Neural progenitor cell (in vitro differentiated cells): ENCODE results near the gene CLDN10. TPM values are rescaled to one million over a fixed set of nuclear protein-coding genes. Genes with fewer than 3 reads are reported as not detected.
"Not testable (repeated sequence)": the region's sequence is repeated elsewhere in the genome, so short reads cannot be mapped to it uniquely, and the experiment has no call there.

Source experiments
- DNase-seq: peaks from one replicate; pipeline ENCODE4 v3.0.0-alpha.2; 2016; ENCODE audit warnings: low spot score
- H2AFZ ChIP-seq: fragments of 200-600 bp; sonication (generic); replicated peaks from 2 replicates; pipeline ENCODE4 v1.6.1; 2016; ENCODE audit warnings: antibody characterized with exemption
- H3F3A ChIP-seq: fragments of 200-600 bp; sonication (generic); 2 replicates; pipeline ENCODE4 v1.6.1; 2016; ENCODE audit warnings: antibody characterized with exemption, low read depth
- H3K27ac ChIP-seq: fragments of 200-600 bp; sonication (generic); 2 replicates; pipeline ENCODE4 v1.5.1; 2016; ENCODE audit warnings: mild to moderate bottlenecking
- H3K27me3 ChIP-seq: fragments of 200-600 bp; sonication (generic); 2 replicates; pipeline ENCODE4 v1.6.1; 2016; ENCODE audit warnings: mild to moderate bottlenecking, moderate library complexity
- H3K36me3 ChIP-seq: fragments of 200-600 bp; sonication (generic); 2 replicates; pipeline ENCODE4 v1.5.1; 2016
- H3K4me1 ChIP-seq: fragments of 200-600 bp; sonication (generic); 2 replicates; pipeline ENCODE4 v1.6.1; 2016; ENCODE audit warnings: mixed run types
- H3K4me2 ChIP-seq: fragments of 200-600 bp; sonication (generic); 2 replicates; pipeline ENCODE4 v1.6.1; 2016
- H3K4me3 ChIP-seq: fragments of 200-600 bp; sonication (generic); 2 replicates; pipeline ENCODE4 v1.5.1; 2016
- H3K79me2 ChIP-seq: fragments of 200-600 bp; sonication (generic); 2 replicates; pipeline ENCODE4 v1.6.1; 2016; ENCODE audit warnings: low read depth
- H3K9ac ChIP-seq: fragments of 200-600 bp; sonication (generic); 2 replicates; pipeline ENCODE4 v1.6.1; 2016
- H3K9me3 ChIP-seq: fragments of 200-600 bp; sonication (generic); 2 replicates; pipeline ENCODE4 v1.5.1; 2016; ENCODE audit warnings: low read depth
- H4K20me1 ChIP-seq: fragments of 200-600 bp; sonication (generic); 2 replicates; pipeline ENCODE4 v1.6.1; 2016; ENCODE audit warnings: low read depth
- H3K27ac Mint-ChIP-seq: 3 replicates; pipeline ENCODE4 v1.8.0; 2021; ENCODE audit warnings: mixed read lengths
- H3K27me3 Mint-ChIP-seq: 2 replicates; pipeline ENCODE4 v1.8.0; 2022; ENCODE audit warnings: low read depth, mild to moderate bottlenecking, inconsistent platforms, moderate library complexity, mixed read lengths; ENCODE audit not compliant: insufficient read depth
- H3K36me3 Mint-ChIP-seq: 3 replicates; pipeline ENCODE4 v1.8.0; 2021; ENCODE audit warnings: mixed read lengths
- H3K4me1 Mint-ChIP-seq: 3 replicates; pipeline ENCODE4 v1.8.0; 2021; ENCODE audit warnings: mixed read lengths
- H3K4me3 Mint-ChIP-seq: 3 replicates; pipeline ENCODE4 v1.8.0; 2021; ENCODE audit warnings: mild to moderate bottlenecking, moderate library complexity, mixed read lengths
- H3K9me3 Mint-ChIP-seq: 3 replicates; pipeline ENCODE4 v1.8.0; 2020; ENCODE audit warnings: mixed read lengths
- CTCF ChIP-seq: fragments of 200-600 bp; sonication (generic); IDR thresholded peaks from 2 replicates; pipeline ENCODE4 v1.5.1; 2017; ENCODE audit warnings: antibody characterized with exemption, mild to moderate bottlenecking
- EZH2 ChIP-seq: fragments of 200-600 bp; sonication (generic); IDR thresholded peaks from 2 replicates; pipeline ENCODE4 v1.6.1; 2017; ENCODE audit warnings: antibody characterized with exemption, mild to moderate bottlenecking, moderate library complexity
- EZH2phosphoT487 ChIP-seq: fragments of 200-600 bp; sonication (generic); IDR thresholded peaks from 2 replicates; pipeline ENCODE4 v1.6.1; 2017; ENCODE audit warnings: antibody characterized with exemption
- total RNA-seq: library from RNA; depleted of rRNA; stranded (reverse); fragments of >200 nt; gene quantifications from 2 replicates; pipeline ENCODE4 v1.2.3, GENCODE V29; 2015; ENCODE audit warnings: low replicate concordance

The CLDN10 gene
- total RNA-seq, 1 donor from 2014 or later = 25.5 TPM

DNA sequence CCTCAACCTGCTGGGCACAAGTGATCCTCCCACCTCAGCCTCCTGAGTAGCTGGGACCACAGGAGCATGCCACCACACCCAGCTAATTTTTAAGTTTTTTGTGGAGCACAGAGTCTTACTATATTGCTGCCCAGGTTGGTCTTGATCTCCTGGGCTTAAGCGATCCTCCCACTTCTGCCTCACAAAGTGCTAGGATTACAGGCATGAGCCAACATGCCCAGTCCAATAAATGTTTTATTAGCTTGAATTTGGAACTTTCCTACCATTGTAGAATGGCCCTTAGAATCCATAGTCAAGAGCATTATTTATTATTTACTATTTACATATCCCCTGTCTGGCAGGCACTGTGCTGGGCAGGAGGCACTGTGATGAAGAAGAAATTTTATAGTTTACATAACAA lies 39.6 kb upstream of the CLDN10 start:
- Histone ChIP-seq H3K4me2 (no peak overlapping the region), H3K4me3 (no peak overlapping the region), H3K36me3 (no peaks in the 10 kb centered on the region), H3K9ac (no peak overlapping the region), H2AFZ (no peak overlapping the region), H4K20me1 (no peaks in the 10 kb centered on the region), H3K4me1 (no peaks in the 10 kb centered on the region), H3K79me2 (no peaks in the 10 kb centered on the region), H3K9me3 (no peaks in the 10 kb centered on the region), H3K27ac (no peak overlapping the region), H3K27me3 (no peaks in the 10 kb centered on the region), H3F3A (no peaks in the 10 kb centered on the region)
- no peak for DNase-seq
- no peak overlapping the region for H3K27ac Mint-ChIP-seq
- TF ChIP-seq EZH2 = no peak
- no peak overlapping the region for H3K4me3 Mint-ChIP-seq
- H3K27me3 Mint-ChIP-seq = peaks cover 3% of the 10 kb centered on the region
- no peaks in the 10 kb centered on the region for H3K4me1 Mint-ChIP-seq
- no peaks in the 10 kb centered on the region for H3K9me3 Mint-ChIP-seq
- no peaks in the 10 kb centered on the region for H3K36me3 Mint-ChIP-seq

DNA sequence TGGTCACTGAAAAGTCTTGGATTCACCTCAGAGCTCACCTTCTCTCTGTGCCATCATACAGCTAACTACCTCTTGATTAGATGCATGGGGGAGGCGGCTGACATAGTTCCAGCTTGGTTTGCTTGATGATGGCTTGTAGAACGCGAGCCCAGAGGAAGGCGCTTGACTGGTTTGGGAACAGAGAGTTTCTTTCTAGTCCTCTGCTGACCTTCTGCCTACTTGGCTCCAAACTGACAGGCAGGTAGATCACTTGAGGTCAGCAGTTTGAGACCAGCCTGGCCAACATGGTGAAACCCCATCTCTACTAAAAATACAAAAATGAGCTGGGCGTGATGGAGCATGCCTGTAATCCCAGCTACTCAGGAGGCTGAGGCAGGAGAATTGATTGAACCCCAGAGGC lies 36.9 kb upstream of the CLDN10 start:
- not testable (repeated sequence) for H3K27me3 Mint-ChIP-seq, H3K27me3 ChIP-seq, H3K9ac ChIP-seq, H3K36me3 Mint-ChIP-seq, H3K27ac Mint-ChIP-seq, H3K4me3 Mint-ChIP-seq, H3F3A ChIP-seq, H3K36me3 ChIP-seq, H3K79me2 ChIP-seq, H3K9me3 ChIP-seq, DNase-seq, H4K20me1 ChIP-seq, H3K4me3 ChIP-seq, H3K4me1 ChIP-seq, H3K4me2 ChIP-seq, H3K27ac ChIP-seq, H3K4me1 Mint-ChIP-seq, H3K9me3 Mint-ChIP-seq, H2AFZ ChIP-seq

- H3K79me2 ChIP-seq = no peaks in the 10 kb centered on the region
- H2AFZ ChIP-seq = no peak overlapping the region
- no peaks in the 10 kb centered on the region for H3K4me1 ChIP-seq
- Mint-ChIP-seq H3K27me3 (peaks cover 3% of the 10 kb centered on the region), H3K4me3 (no peak overlapping the region), H3K9me3 (no peaks in the 10 kb centered on the region), H3K4me1 (no peaks in the 10 kb centered on the region), H3K27ac (no peak overlapping the region), H3K36me3 (no peaks in the 10 kb centered on the region)
- no peaks in the 10 kb centered on the region for H3K9me3 ChIP-seq
- no peaks in the 10 kb centered on the region for H4K20me1 ChIP-seq
- no peak overlapping the region for H3K4me2 ChIP-seq
- H3K4me3 ChIP-seq = no peak overlapping the region
- no peak for DNase-seq
- H3K36me3 ChIP-seq = no peaks in the 10 kb centered on the region
- TF ChIP-seq EZH2phosphoT487 = no peak
- TF ChIP-seq EZH2 = no peak
- TF ChIP-seq CTCF = no peak
- H3K9ac ChIP-seq = no peak overlapping the region
- no peaks in the 10 kb centered on the region for H3K27me3 ChIP-seq
- no peaks in the 10 kb centered on the region for H3F3A ChIP-seq
- H3K27ac ChIP-seq = no peak overlapping the region
These were observed 36.5 kb upstream of the CLDN10 start for GRCh38 chr13:95516021-95516420.

- H3K27ac ChIP-seq = no peak overlapping the region
- H3K36me3 ChIP-seq = no peaks in the 10 kb centered on the region
- H3K27me3 ChIP-seq = no peaks in the 10 kb centered on the region
- no peaks in the 10 kb centered on the region for H3F3A ChIP-seq
- TF ChIP-seq EZH2 (no peak), CTCF (no peak), EZH2phosphoT487 (no peak)
- Mint-ChIP-seq H3K9me3 (no peaks in the 10 kb centered on the region), H3K4me3 (no peak overlapping the region), H3K36me3 (no peaks in the 10 kb centered on the region), H3K4me1 (no peaks in the 10 kb centered on the region), H3K27ac (no peak overlapping the region), H3K27me3 (peaks cover 3% of the 10 kb centered on the region)
- H3K4me3 ChIP-seq = no peak overlapping the region
- no peaks in the 10 kb centered on the region for H3K4me1 ChIP-seq
- no peaks in the 10 kb centered on the region for H3K9me3 ChIP-seq
- no peak overlapping the region for H3K9ac ChIP-seq
- no peaks in the 10 kb centered on the region for H3K79me2 ChIP-seq
- H3K4me2 ChIP-seq = no peak overlapping the region
- no peaks in the 10 kb centered on the region for H4K20me1 ChIP-seq
- no peak overlapping the region for H2AFZ ChIP-seq
- no peak for DNase-seq
These were observed 36.0 kb upstream of the CLDN10 start for GRCh38 chr13:95516492-95516891.
